IPS DF 4.7 (cell line): ENCODE measurements around the gene WNT7B.

Experiments used
- DNase-seq: peaks from one replicate; pipeline ENCODE4 v3.0.0-alpha.2; 2013; ENCODE audit warnings: low spot score; ENCODE audit errors: extremely low read depth

The WNT7B gene

GRCh38 chr22:45972091-45972888 lies 4.7 kb downstream of the WNT7B start:
- DNase-seq: no peak

- DNase-seq: no peak
These were observed 5.4 kb downstream of the WNT7B start for GRCh38 chr22:45971408-45972028.

DNA sequence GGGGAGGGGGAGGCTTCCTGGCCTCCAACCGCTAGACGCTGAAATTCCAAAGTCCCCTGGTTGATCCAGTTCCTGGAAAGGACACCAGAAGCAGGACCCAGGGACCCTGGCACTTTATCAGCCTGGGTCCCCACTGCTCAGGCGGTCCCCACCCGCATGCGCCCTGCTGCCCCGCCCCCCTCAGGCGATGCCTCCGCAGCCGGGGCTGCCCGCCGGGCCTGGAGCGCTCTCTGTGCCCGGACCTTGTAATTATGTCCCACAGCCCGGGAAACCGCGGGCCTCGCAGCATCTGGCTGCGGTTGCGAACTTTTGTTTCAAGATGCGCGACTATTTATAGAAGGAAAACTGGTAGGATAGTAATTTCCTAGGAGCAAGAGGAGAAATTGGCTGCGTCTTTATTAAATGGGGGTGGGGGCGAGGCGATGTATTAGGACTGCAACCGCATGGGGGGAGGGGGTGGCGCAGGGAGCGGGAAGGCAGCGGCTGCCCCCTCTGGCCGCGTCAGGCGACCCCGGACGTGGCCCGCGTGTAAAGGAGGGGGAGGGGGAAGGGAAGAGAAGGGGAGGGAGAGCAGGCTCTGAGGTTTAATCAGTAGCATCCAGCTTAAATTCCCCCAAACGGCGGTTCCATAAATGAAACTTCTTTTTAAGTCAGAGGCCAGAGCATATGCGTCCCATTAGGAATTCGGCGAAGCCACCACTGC lies 6.1 kb downstream of the WNT7B start:
- no peak for DNase-seq

DNA sequence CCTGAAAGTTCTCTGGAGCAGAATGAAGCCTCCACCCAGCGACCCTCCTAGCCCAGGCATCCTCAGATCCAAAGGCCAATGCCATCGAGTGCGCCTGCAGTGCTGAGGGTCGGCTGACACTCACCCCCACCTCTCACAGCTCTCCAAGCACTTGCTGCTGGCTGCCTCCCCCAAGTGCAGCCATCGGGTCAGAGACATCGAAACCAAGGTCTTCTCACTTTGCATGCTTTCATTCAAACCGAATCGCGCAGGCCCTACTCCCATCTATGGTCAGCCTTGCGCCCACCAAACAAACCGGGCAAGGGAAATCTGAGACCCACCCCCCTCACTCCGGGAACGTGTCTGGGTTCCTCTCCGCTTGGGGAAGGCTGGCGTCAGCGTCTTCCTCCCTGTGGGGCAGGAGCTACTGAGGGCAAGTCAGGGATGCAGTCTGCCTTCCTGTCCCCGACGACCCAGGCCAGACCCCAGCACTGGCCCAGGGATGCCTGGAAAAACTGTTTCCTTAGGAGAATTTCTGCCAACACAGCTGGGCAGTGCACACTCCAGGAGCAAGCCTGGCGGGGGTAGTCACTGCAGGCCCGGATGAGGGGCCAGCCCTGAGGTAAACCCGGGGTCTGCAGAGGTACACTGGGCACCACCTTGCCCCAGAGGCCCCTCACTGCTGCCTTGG lies 7.0 kb downstream of the WNT7B start:
- no peak for DNase-seq

DNA sequence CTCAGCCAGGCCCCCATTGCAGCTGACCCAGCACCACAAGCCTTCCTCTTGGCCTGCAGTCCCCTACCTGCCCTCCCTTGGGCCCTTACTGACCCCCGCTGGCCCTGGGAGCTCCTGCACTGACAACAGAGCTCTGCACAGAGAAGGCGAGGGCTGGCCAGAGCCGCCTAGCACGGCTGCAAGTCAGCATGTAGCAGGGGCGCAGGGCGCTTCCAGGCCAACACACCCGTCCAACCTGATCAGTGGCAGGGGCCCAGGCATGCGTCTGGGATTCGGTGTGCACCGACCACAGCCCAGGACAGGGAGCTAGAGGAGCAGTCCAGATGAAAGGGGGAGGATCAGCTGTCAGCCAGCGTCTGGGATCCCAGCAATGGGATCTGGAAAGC lies 7.6 kb downstream of the WNT7B start:
- no peak for DNase-seq

- DNase-seq: no peak
These were observed 8.1 kb downstream of the WNT7B start for GRCh38 chr22:45968751-45969413.

GRCh38 chr22:45968003-45968650 lies 8.8 kb downstream of the WNT7B start:
- DNase-seq: no peak

DNA sequence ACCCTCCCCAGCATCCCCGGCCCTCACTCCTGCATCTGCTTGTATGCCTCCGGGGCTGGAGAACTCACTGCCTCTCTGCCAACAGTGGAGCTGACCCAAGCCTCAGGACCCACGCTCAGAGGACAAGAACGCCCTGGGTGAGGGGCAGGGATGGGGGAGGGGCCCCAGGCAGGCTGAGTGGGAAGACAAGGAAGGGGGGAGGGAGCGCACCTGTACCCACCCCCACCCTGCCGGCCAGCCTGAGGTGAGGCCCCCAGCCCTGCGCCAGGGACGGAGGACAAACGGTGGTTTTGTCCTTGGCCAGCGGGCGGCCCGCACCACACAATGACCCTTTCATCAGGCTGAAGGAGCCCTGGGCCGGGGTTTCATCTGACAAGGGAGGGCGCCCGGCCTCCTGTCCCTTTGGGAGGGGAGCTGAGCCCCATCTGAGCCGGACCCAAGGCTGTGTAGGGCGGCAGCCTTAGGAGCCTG lies 10.0 kb downstream of the WNT7B start:
- DNase-seq: no peak

- DNase-seq: no peak
These were observed 10.6 kb downstream of the WNT7B start for GRCh38 chr22:45966320-45966894.

GRCh38 chr22:45965563-45965962 lies 11.4 kb downstream of the WNT7B start:
- no peak for DNase-seq

- DNase-seq: no peak
These were observed 11.9 kb downstream of the WNT7B start for GRCh38 chr22:45964926-45965527.

- no peak for DNase-seq
These were observed 12.6 kb downstream of the WNT7B start for GRCh38 chr22:45964372-45964771.

GRCh38 chr22:45963821-45964220 lies 13.1 kb downstream of the WNT7B start:
- DNase-seq: no peak

DNA sequence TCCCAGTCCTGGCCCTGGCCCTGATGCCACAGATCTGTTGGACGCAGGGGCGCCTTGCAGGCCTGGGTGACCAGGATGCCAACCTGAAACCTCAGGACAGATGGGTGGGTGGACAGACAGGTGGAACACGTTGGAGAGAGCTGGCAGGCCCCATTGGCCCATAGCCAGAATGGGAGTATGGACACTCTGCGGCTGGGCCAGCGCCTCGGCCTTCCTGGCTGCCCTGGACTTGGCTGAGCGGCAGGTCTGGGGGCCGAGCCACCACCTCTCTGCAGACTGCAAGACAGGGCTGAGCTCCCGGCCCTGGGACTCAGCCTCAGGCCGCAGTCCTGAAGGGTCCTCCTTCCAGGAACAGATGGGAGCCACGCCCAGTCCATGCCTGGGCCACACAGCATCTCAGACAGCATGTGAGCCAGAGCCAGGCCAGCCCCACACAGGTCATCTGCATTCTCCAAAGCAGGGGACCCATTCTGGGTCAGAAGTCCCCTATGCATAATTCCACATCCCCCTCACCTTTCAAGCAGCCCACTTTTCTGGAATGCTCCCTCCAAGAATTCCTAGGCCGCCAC lies 14.1 kb downstream of the WNT7B start:
- no peak for DNase-seq

DNA sequence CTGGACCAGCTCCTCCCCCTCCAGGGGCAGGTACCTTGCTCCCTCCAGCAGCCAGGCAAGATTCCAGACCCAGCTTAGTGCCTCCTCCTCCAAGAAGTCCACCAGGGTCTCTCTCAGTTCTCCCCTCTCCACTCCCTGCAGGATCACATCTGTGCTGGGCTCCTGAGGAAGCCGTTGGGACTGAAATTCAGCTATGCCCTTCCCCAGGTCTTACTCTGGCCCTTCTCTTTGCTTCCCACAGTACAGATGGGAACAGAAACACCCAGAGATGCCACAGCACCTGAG lies 14.6 kb downstream of the WNT7B start:
- no peak for DNase-seq

- DNase-seq: no peak
These were observed 15.1 kb downstream of the WNT7B start for GRCh38 chr22:45961679-45962433.

DNA sequence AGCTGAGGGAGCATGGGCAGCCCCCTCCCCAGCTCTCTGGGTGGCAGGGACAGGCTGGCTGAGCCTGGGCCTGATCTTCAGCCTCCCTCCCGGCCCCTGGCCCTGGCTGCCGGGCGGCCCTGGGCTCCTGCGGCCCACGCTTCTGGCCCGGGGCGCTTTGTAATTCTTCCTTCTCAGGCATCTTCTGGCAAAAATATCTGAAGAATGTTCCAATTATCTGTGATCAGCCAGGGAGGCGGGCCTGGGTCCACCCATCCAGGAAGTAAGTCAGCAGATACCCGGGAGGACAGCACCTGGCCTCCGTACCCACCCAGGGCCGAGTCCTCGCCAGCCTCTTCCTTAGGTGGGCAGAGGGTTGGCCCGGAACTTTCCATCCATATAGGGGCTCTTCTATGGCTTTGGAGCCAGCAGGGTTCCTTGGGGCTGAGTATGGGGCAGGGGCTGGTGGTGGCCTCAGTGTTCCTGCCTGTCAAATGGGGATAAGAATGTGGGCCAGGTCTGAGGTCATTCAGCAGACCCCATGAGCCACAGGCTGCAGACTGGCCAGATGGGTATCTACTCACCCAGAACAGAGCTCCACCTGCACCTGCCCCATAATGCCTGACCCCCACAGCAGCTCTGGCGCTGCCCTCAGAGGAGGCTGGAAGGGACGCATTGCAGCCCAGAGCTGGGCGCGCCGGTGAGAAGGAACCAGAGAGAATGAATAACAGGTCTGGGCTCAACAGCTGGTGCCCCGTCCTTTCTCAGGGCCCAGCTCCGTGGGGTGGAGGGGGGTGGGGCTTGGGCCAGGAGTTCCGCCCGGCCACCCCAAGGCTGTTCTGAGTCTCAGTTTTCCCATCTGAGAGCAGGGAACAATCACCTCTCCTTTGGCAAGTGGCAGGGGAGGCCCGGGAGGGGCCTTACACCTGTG lies 16.2 kb downstream of the WNT7B start:
- DNase-seq: no peak
